Stimulated activated memory B cell treated with anti-CD40 and anti-IgM and Interleukin-4, amounts not matched to agents 10 μg/mL and 1 μg/mL and 100 μg/mL, for 72 hours (primary cell): ENCODE data around the gene ZFP36L1.

Experiments
- ATAC-seq: fragments of 150-1000 bp; cut with Tn5 transposase; 2 replicates; pipeline ENCODE4 v1.10.0; 2021
- H3K27ac Mint-ChIP-seq: one replicate; pipeline ENCODE4 v1.8.0; 2022; ENCODE audit warnings: mild to moderate bottlenecking, mixed read lengths
- H3K27me3 Mint-ChIP-seq: one replicate; pipeline ENCODE4 v1.8.0; 2022; ENCODE audit warnings: mixed read lengths
- H3K36me3 Mint-ChIP-seq: one replicate; pipeline ENCODE4 v1.8.0; 2022; ENCODE audit warnings: mixed read lengths
- H3K4me1 Mint-ChIP-seq: one replicate; pipeline ENCODE4 v1.8.0; 2022; ENCODE audit warnings: mixed read lengths
- H3K4me3 Mint-ChIP-seq: one replicate; pipeline ENCODE4 v1.8.0; 2022; ENCODE audit warnings: mild to moderate bottlenecking, moderate library complexity, mixed read lengths
- H3K9me3 Mint-ChIP-seq: one replicate; pipeline ENCODE4 v1.8.0; 2022; ENCODE audit warnings: mixed read lengths

Gene ZFP36L1, protein sequence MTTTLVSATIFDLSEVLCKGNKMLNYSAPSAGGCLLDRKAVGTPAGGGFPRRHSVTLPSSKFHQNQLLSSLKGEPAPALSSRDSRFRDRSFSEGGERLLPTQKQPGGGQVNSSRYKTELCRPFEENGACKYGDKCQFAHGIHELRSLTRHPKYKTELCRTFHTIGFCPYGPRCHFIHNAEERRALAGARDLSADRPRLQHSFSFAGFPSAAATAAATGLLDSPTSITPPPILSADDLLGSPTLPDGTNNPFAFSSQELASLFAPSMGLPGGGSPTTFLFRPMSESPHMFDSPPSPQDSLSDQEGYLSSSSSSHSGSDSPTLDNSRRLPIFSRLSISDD

DNA sequence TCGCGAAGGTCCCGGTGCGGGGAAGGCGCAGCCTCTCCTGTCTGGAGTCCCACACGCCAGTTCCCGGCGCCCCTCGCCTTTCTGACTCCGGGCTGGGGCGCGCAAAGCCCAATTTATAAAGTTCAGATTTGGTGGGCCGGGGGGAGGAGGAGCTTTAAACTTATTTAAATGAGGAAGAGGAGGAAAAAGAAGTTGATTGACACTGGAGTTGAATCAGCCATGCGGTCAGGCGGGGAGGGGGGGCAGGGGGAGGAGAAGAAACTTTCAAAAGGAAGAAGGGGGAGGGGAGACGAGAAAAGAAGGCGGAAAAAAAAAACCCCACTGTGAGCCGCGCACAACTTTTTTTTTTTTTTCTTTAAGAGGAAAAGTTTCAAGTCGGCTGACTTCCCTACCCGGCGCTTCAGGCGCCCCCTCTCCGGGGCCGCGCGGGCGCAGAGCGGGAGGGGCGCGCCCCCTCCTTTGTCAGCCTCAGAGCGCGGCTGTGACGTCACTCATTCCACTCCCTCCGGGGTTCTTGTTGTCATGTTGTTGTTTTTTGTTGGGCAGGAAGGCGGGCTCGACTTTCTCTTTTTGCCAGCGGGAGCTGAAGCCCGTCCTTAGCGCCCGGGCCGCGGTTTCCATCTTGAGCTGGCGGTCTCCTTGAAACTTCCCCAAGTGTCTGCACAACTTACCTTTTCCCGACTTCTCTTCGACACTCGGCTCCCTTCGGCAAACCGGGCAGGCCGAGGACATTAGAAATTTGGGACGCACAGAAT lies at the start of gene ZFP36L1:
Gene ZFP36L1, minus strand, starts transcription at position 89 of the 755 bp plus-strand sequence. CDS start 129 bp downstream, outside the sequence.
- peak within 1 kb of the TSS; percentile 97 for H3K4me3 Mint-ChIP-seq
- peak; percentile 71 for ATAC-seq
- no peaks in the 10 kb centered on the region for H3K9me3 Mint-ChIP-seq
- peaks cover 44% of the 10 kb centered on the region for H3K4me1 Mint-ChIP-seq
- peak within 1 kb of the TSS; percentile 99 for H3K27ac Mint-ChIP-seq
- H3K36me3 Mint-ChIP-seq = peaks cover 55% of the 10 kb centered on the region
- no peaks in the 10 kb centered on the region for H3K27me3 Mint-ChIP-seq

DNA sequence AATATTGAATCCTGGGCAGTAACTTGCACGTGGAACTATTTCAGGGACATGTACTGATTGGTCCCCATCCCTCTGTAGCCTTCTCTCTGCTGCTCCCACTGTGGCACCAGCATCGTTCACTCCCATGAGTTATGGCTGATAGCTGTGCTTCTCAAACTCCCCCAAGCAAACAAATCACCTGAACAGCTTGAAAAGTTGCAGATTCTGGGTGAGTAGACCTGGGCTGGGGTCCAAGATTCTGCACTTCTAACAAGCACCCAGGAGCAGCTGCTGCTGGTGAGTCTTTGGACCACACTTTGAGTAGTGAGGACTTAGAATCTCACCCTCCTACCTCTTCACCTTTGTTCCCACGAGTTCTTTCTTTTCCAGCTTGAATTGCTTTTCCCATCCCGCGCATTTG lies 49.4 kb upstream of the ZFP36L1 start:
- Mint-ChIP-seq H3K36me3 (no peaks in the 10 kb centered on the region), H3K9me3 (peaks cover 1% of the 10 kb centered on the region), H3K4me1 (peaks cover 28% of the 10 kb centered on the region), H3K27me3 (peaks cover 17% of the 10 kb centered on the region), H3K4me3 (no peak overlapping the region), H3K27ac (no peak overlapping the region)
- ATAC-seq = no peak

DNA sequence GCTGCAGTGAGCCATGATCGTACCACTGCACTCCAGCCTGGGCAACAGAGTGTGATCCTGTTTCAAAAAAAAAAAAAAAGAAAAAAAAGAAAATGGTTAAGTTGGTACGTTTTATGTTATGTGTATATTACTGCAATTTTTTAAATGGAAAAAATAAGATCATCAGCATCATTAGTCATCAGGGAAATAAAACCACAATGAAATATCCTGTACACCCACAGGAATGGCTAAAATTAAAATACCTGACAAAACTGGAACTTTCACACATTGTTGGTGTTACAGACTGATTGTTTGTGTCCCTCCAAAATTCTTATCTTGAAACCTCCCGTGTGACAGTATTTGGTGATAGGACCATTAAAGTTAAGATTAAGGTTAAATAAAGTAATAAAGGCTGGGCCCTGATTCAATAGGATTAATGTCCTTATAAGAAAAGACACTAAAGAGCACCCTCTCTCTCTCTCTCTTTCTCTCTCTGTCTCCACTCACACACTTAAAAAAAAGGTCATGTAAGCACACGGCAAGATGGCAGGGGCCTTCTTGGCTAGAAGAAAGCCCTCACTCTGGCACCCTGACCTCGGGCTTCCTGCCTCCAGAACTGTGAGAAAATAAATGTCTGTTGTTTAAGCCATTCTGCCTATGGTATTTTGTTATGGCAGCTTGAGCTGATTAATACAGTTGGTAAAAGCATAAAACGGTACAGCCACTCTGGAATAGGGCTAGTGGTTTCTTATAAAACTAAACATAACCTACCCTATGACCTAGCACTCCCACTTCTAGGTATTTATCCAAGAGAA lies 48.3 kb upstream of the ZFP36L1 start:
- Mint-ChIP-seq H3K36me3 (peaks cover 6% of the 10 kb centered on the region), H3K27ac (peak overlapping the region; percentile 53), H3K4me1 (peaks cover 28% of the 10 kb centered on the region), H3K9me3 (peaks cover 8% of the 10 kb centered on the region), H3K4me3 (no peak overlapping the region), H3K27me3 (peaks cover 17% of the 10 kb centered on the region)
- no peak for ATAC-seq

DNA sequence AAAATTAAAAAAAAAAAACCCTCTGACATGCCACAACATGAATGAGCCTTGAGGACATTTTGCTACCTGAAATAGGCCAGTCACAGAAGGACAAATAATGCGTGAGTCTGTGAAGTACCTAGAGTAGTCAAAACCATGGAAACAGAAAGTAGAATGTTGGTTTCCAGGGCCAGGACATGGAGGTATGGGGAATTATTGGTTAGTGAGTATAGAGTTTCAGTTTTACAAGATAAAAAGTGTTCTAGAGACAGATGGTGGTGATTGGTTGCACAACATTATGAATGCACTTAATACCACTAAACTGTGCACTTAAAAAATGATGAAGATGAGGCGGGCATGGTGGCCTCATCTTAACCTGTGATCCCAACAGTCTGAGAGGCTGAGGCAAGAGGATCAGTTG lies 47.6 kb upstream of the ZFP36L1 start:
- peaks cover 15% of the 10 kb centered on the region for H3K9me3 Mint-ChIP-seq
- H3K27ac Mint-ChIP-seq = peak overlapping the region; percentile 53
- H3K4me1 Mint-ChIP-seq = peaks cover 32% of the 10 kb centered on the region
- ATAC-seq = peak; percentile 51
- H3K27me3 Mint-ChIP-seq = peaks cover 17% of the 10 kb centered on the region
- peaks cover 13% of the 10 kb centered on the region for H3K36me3 Mint-ChIP-seq
- no peak overlapping the region for H3K4me3 Mint-ChIP-seq

DNA sequence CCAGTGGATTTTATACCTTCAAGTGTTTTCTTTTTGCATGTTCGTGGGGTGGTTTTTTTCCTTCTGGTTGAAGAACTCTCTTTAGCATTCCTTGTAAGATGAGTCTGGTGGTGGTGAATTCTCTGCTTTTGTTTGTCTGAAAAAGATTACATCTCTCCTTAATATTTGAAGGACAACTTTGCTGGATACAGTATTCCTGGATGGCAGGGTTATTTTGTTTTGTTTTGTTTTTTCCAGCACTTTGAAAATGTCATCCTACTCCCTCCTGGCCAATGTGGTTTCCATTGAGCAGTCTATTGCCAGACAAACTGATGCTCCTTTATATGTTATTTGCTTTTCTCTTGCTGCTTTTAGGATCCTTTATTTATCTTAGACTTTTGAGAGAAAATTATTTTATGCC lies 43.2 kb upstream of the ZFP36L1 start:
- peaks cover 23% of the 10 kb centered on the region for H3K9me3 Mint-ChIP-seq
- ATAC-seq = no peak
- no peak overlapping the region for H3K4me3 Mint-ChIP-seq
- no peak overlapping the region for H3K27ac Mint-ChIP-seq
- H3K36me3 Mint-ChIP-seq = peaks cover 15% of the 10 kb centered on the region
- peaks cover 29% of the 10 kb centered on the region for H3K4me1 Mint-ChIP-seq
- H3K27me3 Mint-ChIP-seq = no peaks in the 10 kb centered on the region

DNA sequence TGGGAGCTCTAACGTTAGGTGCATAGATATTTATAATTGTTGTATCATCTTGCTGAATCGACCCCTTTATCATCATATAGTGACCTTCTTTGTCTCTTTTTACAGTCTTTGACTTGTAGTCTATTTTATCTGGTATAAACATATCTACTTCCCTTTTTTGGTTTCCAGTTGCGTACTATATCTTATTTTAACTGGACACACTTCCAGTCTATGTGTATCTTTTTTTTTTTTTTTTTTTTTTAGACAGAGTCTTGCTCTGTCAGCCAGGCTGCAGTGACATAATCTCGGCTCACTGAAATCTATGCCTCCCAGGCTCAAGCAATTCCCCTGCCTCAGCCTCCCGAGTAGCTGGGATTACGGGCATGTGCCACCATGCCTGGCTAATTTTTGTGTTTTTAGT lies 41.9 kb upstream of the ZFP36L1 start:
- no peak overlapping the region for H3K27ac Mint-ChIP-seq
- H3K27me3 Mint-ChIP-seq = no peaks in the 10 kb centered on the region
- H3K4me3 Mint-ChIP-seq = no peak overlapping the region
- H3K9me3 Mint-ChIP-seq = peaks cover 23% of the 10 kb centered on the region
- peak; percentile 59 for ATAC-seq
- peaks cover 15% of the 10 kb centered on the region for H3K36me3 Mint-ChIP-seq
- peaks cover 24% of the 10 kb centered on the region for H3K4me1 Mint-ChIP-seq

DNA sequence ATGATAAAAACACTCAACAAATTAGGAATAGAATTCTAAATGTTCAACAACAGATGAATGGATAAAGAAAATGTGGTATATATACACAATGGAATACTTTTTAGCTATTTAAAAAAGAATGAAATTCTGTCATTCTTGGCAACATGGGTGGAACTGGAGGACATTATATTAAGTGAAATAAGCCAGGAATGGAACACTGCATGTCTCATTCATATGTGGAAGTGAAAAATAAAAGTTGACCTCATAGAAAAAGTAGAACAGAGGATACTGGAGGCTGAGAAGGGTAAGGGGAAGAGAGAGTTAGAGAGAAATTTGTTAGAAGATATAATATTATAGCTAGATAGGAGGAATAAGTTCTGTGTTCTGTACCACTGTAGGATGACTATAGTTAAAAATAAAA lies 35.8 kb upstream of the ZFP36L1 start:
- Mint-ChIP-seq H3K9me3 (peaks cover 7% of the 10 kb centered on the region), H3K36me3 (no peaks in the 10 kb centered on the region)

DNA sequence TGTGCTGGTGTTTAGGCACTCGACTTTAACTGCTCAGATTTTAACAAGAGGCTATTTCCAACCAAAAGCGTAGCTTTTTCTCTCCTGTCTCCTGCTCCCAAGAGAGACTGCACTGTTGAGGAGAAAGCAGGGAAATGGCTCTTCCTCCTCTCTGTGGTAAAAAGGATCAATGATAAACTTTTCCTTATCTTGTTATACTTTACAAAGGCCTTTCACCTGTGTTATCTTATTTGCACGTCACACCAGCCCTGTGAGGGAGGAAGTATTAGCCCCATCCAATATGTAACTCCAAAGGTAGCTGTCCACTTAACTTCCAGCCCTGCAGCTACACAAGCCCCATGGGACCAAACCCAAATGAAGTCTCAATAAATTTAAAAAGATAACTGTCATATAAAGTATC lies 32.9 kb upstream of the ZFP36L1 start:
- no peak for ATAC-seq
- no peaks in the 10 kb centered on the region for H3K27me3 Mint-ChIP-seq
- H3K9me3 Mint-ChIP-seq = no peaks in the 10 kb centered on the region
- peaks cover 48% of the 10 kb centered on the region for H3K4me1 Mint-ChIP-seq
- H3K4me3 Mint-ChIP-seq = no peak overlapping the region
- H3K36me3 Mint-ChIP-seq = no peaks in the 10 kb centered on the region
- no peak overlapping the region for H3K27ac Mint-ChIP-seq

More for the DNA sequence above, 35.8 kb upstream of the ZFP36L1 start:
- H3K4me1 Mint-ChIP-seq = peaks cover 21% of the 10 kb centered on the region
- no peak overlapping the region for H3K4me3 Mint-ChIP-seq
- H3K27ac Mint-ChIP-seq = no peak overlapping the region
- H3K27me3 Mint-ChIP-seq = no peaks in the 10 kb centered on the region
- ATAC-seq = no peak

DNA sequence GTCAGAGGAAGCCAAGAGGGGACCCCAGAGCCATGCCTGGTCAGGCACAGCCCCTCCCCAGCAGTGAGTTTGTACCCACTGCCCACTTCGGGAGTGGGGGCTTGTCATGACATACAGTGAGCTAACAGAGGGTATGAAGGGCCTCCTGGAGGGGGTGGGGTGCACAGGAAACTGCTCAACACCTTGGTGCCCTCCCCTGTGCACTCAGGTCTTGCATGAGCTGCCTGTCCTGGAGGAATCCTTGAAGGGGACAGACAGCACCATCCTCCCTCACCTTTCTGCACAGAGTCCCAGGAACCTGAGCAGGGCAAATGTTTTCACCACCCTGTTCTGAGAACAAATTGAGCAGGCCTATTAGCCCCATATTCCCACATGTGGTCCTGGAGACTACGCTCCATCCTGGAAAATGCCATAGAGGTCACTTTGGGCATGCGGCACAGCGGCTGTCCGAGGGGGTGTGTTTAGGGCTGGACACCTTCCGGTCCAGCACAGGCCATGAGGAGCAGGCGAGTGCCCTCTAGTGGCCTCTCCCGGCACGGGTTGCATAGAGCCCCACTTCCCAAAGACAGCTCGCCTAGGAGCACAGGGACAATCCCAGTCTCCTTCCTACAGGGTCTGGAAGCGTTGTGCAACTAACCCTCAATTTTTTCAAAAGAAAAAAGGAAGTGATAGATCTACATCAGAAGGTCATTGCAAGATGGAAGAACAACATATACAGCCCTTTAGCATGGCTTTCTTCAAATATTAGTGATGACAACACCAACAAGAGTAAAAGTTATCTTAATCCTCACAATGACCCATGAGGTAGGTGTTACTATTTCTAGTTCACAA lies 31.9 kb upstream of the ZFP36L1 start:
- Mint-ChIP-seq H3K27me3 (no peaks in the 10 kb centered on the region), H3K4me1 (peaks cover 58% of the 10 kb centered on the region), H3K36me3 (no peaks in the 10 kb centered on the region), H3K27ac (peak overlapping the region; percentile 77), H3K9me3 (no peaks in the 10 kb centered on the region), H3K4me3 (no peak overlapping the region)
- ATAC-seq = peak; percentile 41

DNA sequence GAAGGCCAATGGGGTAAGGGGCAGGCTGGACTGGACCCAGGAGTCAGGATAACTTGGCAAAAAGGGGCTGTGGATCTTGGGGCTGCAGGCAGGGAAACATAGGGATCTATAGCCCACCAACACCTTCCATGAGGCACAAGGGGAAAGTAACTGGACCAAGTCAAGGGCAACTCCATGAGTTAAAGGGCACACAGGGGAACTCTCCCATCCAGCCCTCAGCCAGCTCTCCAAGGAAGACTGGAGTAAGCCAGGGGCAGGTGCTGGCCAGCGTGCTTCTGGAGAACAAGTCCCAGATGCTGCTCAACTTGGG lies 31.3 kb upstream of the ZFP36L1 start:
- no peak for ATAC-seq
- Mint-ChIP-seq H3K4me3 (no peak overlapping the region), H3K27me3 (no peaks in the 10 kb centered on the region), H3K36me3 (no peaks in the 10 kb centered on the region), H3K4me1 (peaks cover 63% of the 10 kb centered on the region), H3K27ac (peak overlapping the region; percentile 77), H3K9me3 (no peaks in the 10 kb centered on the region)

DNA sequence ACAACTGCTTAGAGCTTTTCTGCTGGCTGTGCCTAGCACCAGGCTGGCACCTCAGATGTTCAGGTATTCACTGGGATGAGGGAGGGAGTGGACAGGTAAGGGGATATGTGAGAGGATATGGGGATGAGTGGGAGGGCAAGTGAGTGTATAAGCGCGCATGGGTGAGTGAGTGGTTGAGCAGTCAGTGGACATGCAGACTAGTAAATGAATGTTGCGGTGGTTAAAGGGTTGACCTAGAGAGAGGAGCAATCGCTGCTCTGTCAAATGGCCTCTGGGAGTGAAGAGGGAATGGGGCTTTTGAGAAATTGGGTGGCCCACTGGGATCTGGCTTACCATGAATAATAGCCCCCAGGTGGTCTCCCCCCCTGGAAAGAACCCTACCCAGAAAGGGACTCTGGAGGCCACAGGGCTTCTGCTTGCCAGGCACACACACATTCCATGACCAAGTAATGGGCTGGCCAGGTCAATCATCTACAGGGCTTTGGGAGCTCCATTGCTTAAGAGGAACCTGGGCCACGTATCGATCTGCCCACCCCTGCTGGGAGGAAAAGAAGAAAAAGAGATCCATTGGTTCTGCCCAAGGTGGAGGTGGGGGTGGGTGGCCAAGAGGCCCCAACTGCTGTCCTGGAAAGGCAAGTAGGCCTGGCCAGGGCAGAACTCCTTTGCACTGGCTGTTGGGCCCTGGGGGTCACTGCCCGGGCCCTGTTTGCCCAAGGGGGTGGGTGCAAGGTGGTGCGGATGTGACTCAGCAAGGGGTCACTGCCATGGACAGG lies 30.8 kb upstream of the ZFP36L1 start:
- Mint-ChIP-seq H3K4me1 (peaks cover 65% of the 10 kb centered on the region), H3K36me3 (no peaks in the 10 kb centered on the region), H3K27ac (peak overlapping the region; percentile 77), H3K27me3 (no peaks in the 10 kb centered on the region), H3K4me3 (no peak overlapping the region), H3K9me3 (no peaks in the 10 kb centered on the region)
- no peak for ATAC-seq

DNA sequence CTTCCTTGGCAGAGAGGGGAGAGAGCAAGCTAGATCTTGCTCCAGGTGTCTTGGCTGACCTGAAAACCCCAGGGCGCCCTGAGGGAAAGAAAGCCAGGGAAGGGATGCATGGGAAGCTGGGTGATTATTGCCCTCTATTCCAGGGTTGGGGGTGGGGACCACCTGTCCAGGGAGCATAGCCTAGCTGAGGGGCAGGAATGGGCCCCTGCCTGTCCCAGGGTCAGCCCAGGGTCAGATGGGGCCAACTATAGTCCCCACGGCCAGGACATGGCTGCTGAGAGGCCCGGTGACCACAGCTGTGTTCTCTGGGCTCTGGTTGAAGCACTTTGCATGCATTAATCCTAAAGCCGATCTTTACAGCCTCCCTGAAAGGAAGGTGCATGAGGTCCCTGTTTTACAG lies 30.1 kb upstream of the ZFP36L1 start:
- H3K36me3 Mint-ChIP-seq = no peaks in the 10 kb centered on the region
- H3K27ac Mint-ChIP-seq = peak overlapping the region; percentile 77
- H3K4me1 Mint-ChIP-seq = peaks cover 69% of the 10 kb centered on the region
- H3K27me3 Mint-ChIP-seq = no peaks in the 10 kb centered on the region
- no peaks in the 10 kb centered on the region for H3K9me3 Mint-ChIP-seq
- ATAC-seq = no peak
- H3K4me3 Mint-ChIP-seq = no peak overlapping the region

DNA sequence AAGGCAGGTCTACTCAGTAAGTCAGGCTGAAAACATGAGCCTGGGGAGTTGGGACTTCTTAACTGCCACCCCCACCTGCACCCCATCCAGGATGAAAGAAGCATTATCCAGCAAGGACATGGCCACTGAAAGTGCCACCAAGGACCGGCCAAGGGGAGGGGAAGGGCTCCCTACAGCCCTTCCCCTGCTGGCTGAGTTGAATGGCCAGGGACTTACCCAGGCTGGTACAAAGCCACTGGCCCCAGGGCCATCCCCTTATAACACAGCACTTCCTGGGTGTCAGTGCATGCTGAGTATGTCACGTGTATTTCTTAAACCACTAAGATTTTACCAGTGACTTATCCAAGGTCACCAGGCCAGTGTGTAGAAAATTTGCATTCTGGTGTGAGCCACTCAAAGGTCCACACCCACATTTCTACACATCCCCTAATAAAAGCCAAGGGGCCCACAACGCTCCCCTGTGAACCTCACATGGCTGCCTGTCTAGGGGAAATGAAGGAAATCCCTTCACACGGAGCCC lies 29.3 kb upstream of the ZFP36L1 start:
- peak; percentile 75 for ATAC-seq
- Mint-ChIP-seq H3K4me3 (peak overlapping the region; percentile 48), H3K27me3 (no peaks in the 10 kb centered on the region), H3K9me3 (no peaks in the 10 kb centered on the region), H3K36me3 (no peaks in the 10 kb centered on the region), H3K27ac (peak overlapping the region; percentile 77), H3K4me1 (peaks cover 76% of the 10 kb centered on the region)
